Large intestine (tissue), 3 donors: Measurements from ENCODE around the gene LAMA4. TPM values are rescaled to one million over a fixed set of nuclear protein-coding genes. Genes with fewer than 3 reads are reported as not detected.
"Not testable (repeated sequence)": the region's sequence is repeated elsewhere in the genome, so short reads cannot be mapped to it uniquely, and the experiment has no call there.

ENCODE experiments used
- DNase-seq, 2 donors: peaks; one replicate each; pipeline versions ENCODE4 v3.0.0 to v3.0.0-alpha.2; 2013
- H3K27ac ChIP-seq: one replicate; pipeline ENCODE4 v1.5.1; 2013; ENCODE audit warnings: low read length
- H3K27me3 ChIP-seq: 2 replicates; pipeline ENCODE4 v1.6.1; 2013; ENCODE audit warnings: low read length; ENCODE audit not compliant: control insufficient read depth, insufficient read depth
- H3K36me3 ChIP-seq: 2 replicates; pipeline ENCODE4 v1.6.1; 2013; ENCODE audit warnings: low read length; ENCODE audit not compliant: control insufficient read depth, insufficient read depth
- H3K4me1 ChIP-seq: one replicate; pipeline ENCODE4 v1.6.1; 2013; ENCODE audit warnings: low read length; ENCODE audit not compliant: control insufficient read depth, insufficient read depth
- H3K4me3 ChIP-seq: one replicate; pipeline ENCODE4 v1.5.1; 2013; ENCODE audit warnings: low read length
- H3K9me3 ChIP-seq: one replicate; pipeline ENCODE4 v1.6.1; 2013; ENCODE audit warnings: mild to moderate bottlenecking, low read depth, low read length, moderate library complexity; ENCODE audit not compliant: control insufficient read depth
- WGBS: methylation state at CpG from one replicate; pipeline ENCODE4 v1.1.5; 2013; ENCODE audit warnings: low lambda C conversion rate; ENCODE audit not compliant: insufficient coverage; 5-methylcytosine and 5-hydroxymethylcytosine counted together
- polyA plus RNA-seq: library from polyadenylated mRNA; unstranded; fragments of 120-200 nt; gene quantifications from one replicate; pipeline ENCODE4 v1.2.1, GENCODE V29; 2013

The LAMA4 gene
- polyA plus RNA-seq, 1 donor, result 57.6 TPM

- H3K4me3 ChIP-seq, result no peak overlapping the region
- peaks cover 6% of the 10 kb centered on the region for H3K36me3 ChIP-seq
- no peak overlapping the region for H3K27ac ChIP-seq
- H3K4me1 ChIP-seq, result peaks cover 9% of the 10 kb centered on the region
- no CpG with 5 or more reads among the region's 12 CpGs for WGBS
- H3K27me3 ChIP-seq, result no peaks in the 10 kb centered on the region
- no peaks in the 10 kb centered on the region for H3K9me3 ChIP-seq
- no peak for DNase-seq
These were observed 51.6 kb downstream of the LAMA4 start for GRCh38 chr6:112202639-112203341.

GRCh38 chr6:112200185-112200914 lies 54.0 kb downstream of the LAMA4 start:
- H3K9me3 ChIP-seq, DNase-seq, H3K27me3 ChIP-seq, H3K4me1 ChIP-seq, H3K27ac ChIP-seq, H3K36me3 ChIP-seq, H3K4me3 ChIP-seq: not testable (repeated sequence)
- no CpG with 5 or more reads among the region's 2 CpGs for WGBS

- no CpG with 5 or more reads among the region's 3 CpGs for WGBS
- Histone ChIP-seq H3K9me3 (no peaks in the 10 kb centered on the region), H3K4me3 (no peak overlapping the region), H3K27me3 (no peaks in the 10 kb centered on the region), H3K36me3 (peaks cover 4% of the 10 kb centered on the region), H3K27ac (no peak overlapping the region), H3K4me1 (peaks cover 4% of the 10 kb centered on the region)
- no peak for DNase-seq
These were observed 55.4 kb downstream of the LAMA4 start for GRCh38 chr6:112199001-112199403.

GRCh38 chr6:112198582-112198981 lies 55.8 kb downstream of the LAMA4 start:
- Histone ChIP-seq H3K4me3 (no peak overlapping the region), H3K27ac (no peak overlapping the region), H3K4me1 (peaks cover 2% of the 10 kb centered on the region), H3K9me3 (no peaks in the 10 kb centered on the region), H3K27me3 (no peaks in the 10 kb centered on the region), H3K36me3 (peaks cover 4% of the 10 kb centered on the region)
- WGBS, result 100% methylated on average over 1 of the region's 4 CpGs
- DNase-seq, result no peak

DNA sequence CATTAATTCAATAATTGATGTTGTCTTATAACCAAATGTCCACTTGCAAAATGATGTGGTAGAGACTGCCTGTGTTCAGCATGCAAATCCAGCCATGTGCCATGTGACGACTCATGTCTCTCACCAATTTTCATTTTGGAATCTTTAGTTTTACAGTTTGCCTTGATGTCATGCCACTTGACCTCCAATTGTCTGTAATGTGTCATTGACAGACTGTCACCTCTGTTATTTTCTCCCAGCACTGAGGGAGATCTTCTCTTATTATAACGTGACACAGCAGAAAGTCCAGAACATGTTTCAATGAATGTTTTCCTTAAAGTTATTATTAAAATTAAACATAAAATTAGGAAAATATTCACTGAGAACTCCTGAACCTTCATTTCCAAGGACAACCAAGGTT lies 56.7 kb downstream of the LAMA4 start:
- no peaks in the 10 kb centered on the region for H3K9me3 ChIP-seq
- peaks cover 4% of the 10 kb centered on the region for H3K36me3 ChIP-seq
- no peak overlapping the region for H3K27ac ChIP-seq
- H3K4me3 ChIP-seq, result no peak overlapping the region
- no peaks in the 10 kb centered on the region for H3K27me3 ChIP-seq
- 94% methylated on average over 2 of the region's 2 CpGs for WGBS
- H3K4me1 ChIP-seq, result no peaks in the 10 kb centered on the region
- DNase-seq, result no peak

GRCh38 chr6:112196306-112196705 lies 58.1 kb downstream of the LAMA4 start:
- no CpG with 5 or more reads among the region's 1 CpG for WGBS
- no peaks in the 10 kb centered on the region for H3K4me1 ChIP-seq

GRCh38 chr6:112195166-112195565 lies 59.2 kb downstream of the LAMA4 start:
- peaks cover 2% of the 10 kb centered on the region for H3K36me3 ChIP-seq
- DNase-seq, result no peak

More at GRCh38 chr6:112196306-112196705, 58.1 kb downstream of the LAMA4 start:
- Histone ChIP-seq H3K4me3 (no peak overlapping the region), H3K9me3 (no peaks in the 10 kb centered on the region), H3K36me3 (peaks cover 4% of the 10 kb centered on the region), H3K27ac (no peak overlapping the region), H3K27me3 (no peaks in the 10 kb centered on the region)
- no peak for DNase-seq

DNA sequence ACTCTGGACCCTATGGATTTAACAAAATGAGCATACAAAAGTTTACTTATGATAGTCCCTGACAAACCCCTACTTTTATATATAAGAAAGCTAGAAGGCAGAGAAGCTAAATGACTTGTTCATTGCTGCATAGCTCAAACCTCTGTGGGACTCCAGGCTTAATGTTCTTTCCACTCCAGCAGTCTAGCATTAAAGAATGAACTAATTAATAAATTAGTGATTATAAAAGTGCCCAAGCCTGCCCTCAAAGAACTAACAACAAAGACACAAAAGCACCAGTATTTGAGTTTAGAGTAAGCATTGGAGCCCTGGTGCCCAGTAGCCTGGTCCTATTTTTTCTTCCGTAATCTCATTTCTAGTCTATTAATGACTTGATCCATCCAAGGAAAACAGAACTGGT lies 59.9 kb downstream of the LAMA4 start:
- WGBS, result 100% methylated on average over 1 of the region's 1 CpG
- Histone ChIP-seq H3K27ac (no peak overlapping the region), H3K36me3 (peaks cover 2% of the 10 kb centered on the region), H3K9me3 (no peaks in the 10 kb centered on the region), H3K27me3 (no peaks in the 10 kb centered on the region), H3K4me3 (no peak overlapping the region), H3K4me1 (no peaks in the 10 kb centered on the region)
- no peak for DNase-seq

More at GRCh38 chr6:112195166-112195565, 59.2 kb downstream of the LAMA4 start:
- Histone ChIP-seq H3K9me3 (no peaks in the 10 kb centered on the region), H3K27me3 (no peaks in the 10 kb centered on the region), H3K4me3 (no peak overlapping the region), H3K27ac (no peak overlapping the region), H3K4me1 (no peaks in the 10 kb centered on the region)
- 66% methylated on average over 3 of the region's 3 CpGs for WGBS

DNA sequence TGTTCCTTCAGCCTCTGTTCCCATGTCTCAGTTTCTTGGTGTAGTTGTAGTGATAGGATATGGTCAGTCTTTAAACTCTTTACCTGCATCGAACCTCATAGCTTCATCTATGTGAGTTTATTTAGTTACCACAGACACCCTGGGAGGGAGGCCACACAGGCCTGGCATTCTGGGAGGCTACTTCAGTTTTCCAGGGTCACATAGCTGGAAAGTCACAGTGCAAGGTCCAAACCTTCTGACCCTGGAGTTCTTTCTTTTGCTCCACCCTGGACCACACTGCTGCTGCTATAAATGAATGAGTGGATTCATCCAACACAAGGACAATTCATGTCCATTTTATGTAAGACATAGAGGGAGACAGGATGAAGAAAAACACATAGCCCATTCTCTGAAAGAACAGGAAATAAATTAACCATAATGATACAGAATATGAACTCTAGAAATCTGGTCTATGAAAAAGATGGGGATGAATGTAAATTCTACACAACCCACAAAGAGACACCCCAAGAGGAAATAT lies 60.8 kb downstream of the LAMA4 start:
- no peak for DNase-seq
- no CpG with 5 or more reads among the region's 1 CpG for WGBS
- H3K4me1 ChIP-seq, result no peaks in the 10 kb centered on the region
- no peak overlapping the region for H3K27ac ChIP-seq
- no peaks in the 10 kb centered on the region for H3K27me3 ChIP-seq
- H3K9me3 ChIP-seq, result no peaks in the 10 kb centered on the region
- H3K36me3 ChIP-seq, result peaks cover 4% of the 10 kb centered on the region
- no peak overlapping the region for H3K4me3 ChIP-seq

DNA sequence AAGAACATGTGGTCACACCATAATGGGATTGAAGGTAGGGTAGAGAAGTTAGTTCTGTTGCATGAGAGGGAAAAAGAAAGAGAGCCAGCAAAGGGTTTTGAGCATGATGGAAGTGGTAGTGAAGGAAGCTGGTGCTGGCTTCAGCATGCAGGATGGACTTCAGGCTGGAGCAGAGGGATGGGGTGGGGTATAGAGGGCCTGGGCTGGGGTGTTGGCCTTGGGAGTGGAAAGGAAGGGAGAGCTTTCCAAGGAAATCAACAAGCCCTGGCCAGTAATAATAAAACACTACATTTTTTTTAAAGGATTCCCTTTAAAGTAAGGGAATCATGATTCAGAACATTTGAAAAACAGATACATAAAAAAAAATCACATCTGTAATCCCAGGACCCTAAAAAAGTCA lies 61.2 kb downstream of the LAMA4 start:
- Histone ChIP-seq H3K27ac (no peak overlapping the region), H3K4me3 (no peak overlapping the region), H3K9me3 (no peaks in the 10 kb centered on the region), H3K36me3 (peaks cover 8% of the 10 kb centered on the region), H3K4me1 (no peaks in the 10 kb centered on the region), H3K27me3 (no peaks in the 10 kb centered on the region)
- DNase-seq, result no peak
